Omental fat pad (tissue), 4 donors: ENCODE data around the gene PACSIN2. TPM values are rescaled to one million over a fixed set of nuclear protein-coding genes. Genes with fewer than 3 reads are reported as not detected.

ENCODE experiments used
- ATAC-seq: fragments of 150-250 bp; one replicate; pipeline ENCODE4 v1.9.1; 2016; ENCODE audit warnings: mild to moderate bottlenecking, moderate library complexity; ENCODE audit not compliant: low FRiP score
- DNase-seq: peaks from one replicate; pipeline ENCODE4 v3.0.0-alpha.2; 2019; ENCODE audit warnings: low spot score
- CTCF ChIP-seq, 3 donors: fragments of 450-650 bp; IDR thresholded peaks; one replicate each; pipeline ENCODE4 v1.5.1; 2016 to 2017; ENCODE audit warnings: antibody characterized with exemption in 3 of 3, mild to moderate bottlenecking in 3 of 3, moderate library complexity in 2 of 3
- total RNA-seq, 4 donors: library from RNA; depleted of rRNA; stranded (reverse); fragments of >200 nt; gene quantifications; one replicate each; pipeline ENCODE4 v1.1.0, GENCODE V29; 2016

The PACSIN2 gene
- total RNA-seq, 4 donors from 2014 or later, result 39.0 to 111 (median 51.3) TPM

GRCh38 chr22:42905217-42905616 is 109.7 kb downstream of the PACSIN2 start:
- DNase-seq, result no peak
- no peak for TF ChIP-seq CTCF (IDR thresholded peaks at IDR 0.05)
- no peak for ATAC-seq

DNA sequence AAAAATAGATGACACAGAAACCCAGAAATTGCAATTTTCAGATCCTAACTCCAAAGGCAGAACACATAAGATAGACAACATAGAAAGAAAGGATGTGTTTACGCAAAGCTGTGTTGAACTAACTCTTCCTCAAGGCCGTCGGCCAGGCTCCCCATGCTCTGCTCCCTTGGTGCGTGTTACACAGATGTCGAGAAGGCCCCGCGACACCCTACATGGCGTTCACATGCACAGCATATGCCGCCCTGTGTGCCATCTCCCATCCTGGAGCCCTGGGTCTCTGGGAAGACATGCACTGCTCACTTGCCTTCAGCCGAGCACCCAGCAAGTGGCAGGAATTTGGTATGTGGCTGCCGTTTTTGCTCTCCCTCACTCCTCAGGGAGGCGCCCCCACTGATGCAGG is 110.9 kb downstream of the PACSIN2 start:
- no peak for DNase-seq
- no peak for ATAC-seq
- no peak for TF ChIP-seq CTCF (IDR thresholded peaks at IDR 0.05)

GRCh38 chr22:42902875-42903510 is 112.0 kb downstream of the PACSIN2 start:
- DNase-seq (no peak), ATAC-seq (no peak)
- TF ChIP-seq CTCF (IDR thresholded peaks at IDR 0.05), result no peak

DNA sequence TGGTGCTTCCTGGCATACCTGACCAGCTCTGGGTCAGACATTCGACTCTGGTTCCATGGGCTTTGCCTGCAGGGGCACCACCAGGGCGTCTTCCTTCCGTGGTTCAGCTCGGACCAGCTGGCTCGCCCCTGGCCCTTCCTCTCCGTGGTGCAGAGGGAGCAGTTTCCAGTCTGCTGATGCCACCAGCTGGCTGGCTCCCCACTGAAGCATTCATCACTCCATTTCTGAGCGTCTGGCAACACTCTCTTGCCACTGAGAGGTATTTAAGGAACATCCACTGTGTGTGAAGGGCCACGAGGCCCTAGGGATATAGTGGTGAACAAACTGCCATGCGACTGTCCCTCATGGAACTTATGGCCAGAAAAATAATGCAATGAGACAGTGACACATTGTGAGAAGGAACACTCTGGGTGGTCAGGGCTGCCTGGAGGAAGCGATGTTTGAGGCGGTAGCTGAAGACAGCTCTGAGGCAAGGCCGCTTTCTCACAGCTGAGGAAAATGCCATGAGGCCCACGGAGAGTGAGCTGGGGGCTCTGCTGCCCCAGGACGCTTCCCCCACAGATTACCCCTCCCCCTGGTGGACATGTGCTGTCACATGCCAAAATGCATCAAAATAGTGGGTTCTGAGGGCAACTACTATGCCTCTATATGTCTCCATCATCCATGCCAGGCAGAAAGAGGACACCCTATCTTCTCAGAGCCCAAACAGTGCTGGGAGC is 113.0 kb downstream of the PACSIN2 start:
- no peak for DNase-seq
- no peak for ATAC-seq
- TF ChIP-seq CTCF (IDR thresholded peaks at IDR 0.05), result no peak

DNA sequence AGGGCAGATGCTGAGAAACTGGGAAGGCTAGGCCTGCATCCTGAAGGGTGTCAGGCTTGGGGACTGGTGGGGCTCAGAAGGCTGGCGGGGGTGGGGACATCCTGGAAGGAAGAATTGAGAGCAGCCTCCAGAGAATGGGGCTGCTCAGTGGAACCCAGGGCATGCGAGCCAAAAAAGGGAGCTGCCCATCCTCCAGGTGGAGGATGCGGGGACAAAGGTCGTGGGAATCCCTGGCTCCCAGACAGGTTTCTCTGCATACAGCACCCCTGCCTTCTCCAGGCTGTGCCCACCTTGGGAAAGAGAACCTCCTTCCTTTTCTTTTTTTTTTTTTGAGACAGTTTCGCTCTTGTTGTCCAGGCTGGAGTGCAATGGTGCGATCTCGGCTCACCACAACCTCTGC is 117.0 kb downstream of the PACSIN2 start:
- no peak for TF ChIP-seq CTCF (IDR thresholded peaks at IDR 0.05)
- ATAC-seq (no peak), DNase-seq (no peak)

DNA sequence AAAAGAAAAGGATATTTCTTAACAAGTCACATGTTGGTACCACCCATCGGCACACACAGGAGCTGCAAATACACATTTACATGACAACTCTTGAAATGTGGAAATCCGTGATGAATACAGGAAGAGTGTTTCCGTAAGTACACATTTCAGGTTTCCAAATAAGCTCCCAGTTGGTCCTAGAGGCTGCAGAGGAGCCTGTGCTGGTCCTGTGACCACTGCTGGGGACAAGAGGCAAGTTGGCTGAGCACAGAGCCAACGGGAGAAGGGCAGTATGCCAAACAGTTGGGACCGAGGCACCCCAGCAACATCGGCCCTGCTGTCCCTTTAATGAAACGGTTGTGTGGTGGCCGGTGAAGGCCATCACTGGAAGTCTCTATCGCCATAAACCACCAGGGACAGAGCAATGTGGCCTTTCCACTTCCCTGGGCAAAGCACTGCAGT is 119.4 kb downstream of the PACSIN2 start:
- no peak for DNase-seq
- TF ChIP-seq CTCF (IDR thresholded peaks at IDR 0.05), result no peak
- no peak for ATAC-seq

DNA sequence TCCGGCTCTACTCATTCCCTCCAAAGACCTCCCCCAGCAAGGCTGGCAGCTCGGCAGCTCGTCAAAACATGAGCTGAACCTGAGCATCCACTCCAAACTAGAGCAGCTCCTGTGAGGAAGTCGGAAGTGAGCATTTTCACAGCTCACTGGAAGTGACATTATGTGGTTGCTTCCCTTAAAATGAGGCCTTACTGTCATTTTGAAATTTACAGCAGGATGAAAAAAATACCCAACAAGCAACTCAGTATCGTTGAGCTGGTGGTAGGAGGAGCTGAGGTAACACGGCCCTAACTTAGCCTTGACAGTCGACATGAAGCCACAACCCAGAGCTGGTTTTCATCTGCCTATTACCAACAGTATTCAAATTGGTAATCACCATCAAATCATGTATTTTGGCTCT is 119.9 kb downstream of the PACSIN2 start:
- no peak for ATAC-seq
- no peak for TF ChIP-seq CTCF (IDR thresholded peaks at IDR 0.05)

More for the DNA sequence above, 119.9 kb downstream of the PACSIN2 start:
- no peak for DNase-seq
